ENCODE data around the gene DDX50.
"Not testable (repeated sequence)": the region's sequence is repeated elsewhere in the genome, so short reads cannot be mapped to it uniquely, and the experiment has no call there.

Gene DDX50

GRCh38 chr10:68924593-68924992 lies 23.5 kb downstream of the DDX50 start:
- DNase-seq, result no peak

- no peak for DNase-seq
Observed at GRCh38 chr10:68925489-68925888, 24.4 kb downstream of the DDX50 start.

- DNase-seq, result not testable (repeated sequence)
Observed at GRCh38 chr10:68929157-68929556, 28.0 kb downstream of the DDX50 start.

GRCh38 chr10:68929888-68930287 lies 28.8 kb downstream of the DDX50 start:
- DNase-seq, result not testable (repeated sequence)

DNA sequence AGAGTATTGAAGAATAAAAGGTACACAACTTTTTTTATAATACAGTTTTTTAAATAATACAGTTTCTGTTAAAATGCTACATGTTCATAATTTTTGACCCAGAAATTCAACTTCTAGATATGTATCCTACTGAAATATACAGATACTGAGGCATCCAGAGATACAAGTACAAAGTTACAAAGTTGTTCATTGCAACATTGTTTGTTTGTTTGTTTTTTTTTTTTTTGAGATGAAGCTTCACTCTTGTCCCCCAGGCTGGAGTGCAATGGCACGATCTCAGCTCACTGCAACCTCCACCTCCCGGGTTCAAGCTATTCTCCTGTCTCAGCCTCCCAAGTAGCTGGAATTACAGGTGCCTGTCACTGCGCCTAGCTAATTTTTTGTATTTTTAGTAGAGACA lies 31.7 kb downstream of the DDX50 start:
- not testable (repeated sequence) for DNase-seq

- DNase-seq, result no peak
Observed at GRCh38 chr10:68934994-68935393, 33.9 kb downstream of the DDX50 start.

DNA sequence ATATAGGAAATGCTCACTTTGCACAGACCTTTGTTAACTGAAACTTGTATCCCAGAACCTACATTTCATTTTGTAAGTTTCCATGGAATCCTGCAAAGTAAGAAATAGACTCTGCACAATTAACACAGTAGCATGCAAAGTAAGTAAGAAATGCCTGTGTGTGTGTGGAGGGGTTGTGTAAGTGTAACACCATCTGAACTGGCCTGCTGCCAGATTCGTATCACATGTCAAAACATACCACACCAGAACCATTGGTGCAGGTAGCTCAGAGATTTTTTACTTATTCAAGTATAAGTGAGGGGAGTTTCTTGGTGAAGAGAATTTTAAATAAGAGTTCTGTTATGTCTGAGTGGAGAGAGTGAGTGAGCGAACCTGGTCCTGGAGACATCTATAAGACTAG lies 37.0 kb downstream of the DDX50 start:
- DNase-seq, result no peak

GRCh38 chr10:68938884-68939283 lies 37.8 kb downstream of the DDX50 start:
- DNase-seq, result no peak

DNA sequence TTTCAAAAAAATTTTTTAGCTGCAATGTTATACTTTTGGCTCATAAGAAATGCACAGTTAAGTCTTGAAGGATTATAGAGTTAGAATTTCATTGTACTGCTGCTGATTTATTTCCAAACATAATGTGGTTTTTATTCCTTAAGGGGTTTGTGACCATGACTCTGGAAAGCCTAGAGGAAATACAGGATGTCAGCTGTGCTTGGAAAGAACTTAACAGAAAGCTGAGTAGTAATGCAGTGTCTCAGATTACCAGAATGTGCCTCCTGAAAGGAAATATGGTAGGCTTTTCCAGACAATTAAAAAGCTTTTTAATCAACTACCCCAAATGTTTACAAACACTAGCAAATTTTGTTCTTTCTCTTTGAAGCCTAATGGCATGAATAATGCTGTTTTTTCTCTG lies 39.8 kb downstream of the DDX50 start:
- not testable (repeated sequence) for DNase-seq

DNA sequence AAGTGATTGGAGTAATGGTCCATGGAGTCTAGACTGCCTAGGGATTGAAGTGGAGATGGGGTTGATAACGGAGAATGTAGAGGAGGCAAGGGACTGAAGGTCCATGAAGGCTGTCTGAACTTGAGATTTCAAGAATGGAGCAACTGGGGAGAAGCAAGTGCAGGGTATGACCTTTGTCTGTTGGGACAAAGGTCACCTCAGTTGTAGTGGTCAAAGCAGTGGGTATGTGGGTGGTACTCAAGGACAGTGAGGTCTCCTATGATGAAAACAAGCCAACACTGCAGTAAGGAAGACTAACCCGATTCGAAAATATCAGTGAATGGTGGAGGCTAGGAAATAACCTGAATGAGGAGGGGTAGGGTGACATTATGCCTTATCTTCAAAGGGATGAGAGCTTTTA lies 49.5 kb downstream of the DDX50 start:
- no peak for DNase-seq

- no peak for DNase-seq
Observed at GRCh38 chr10:68954904-68955303, 53.8 kb downstream of the DDX50 start.

DNA sequence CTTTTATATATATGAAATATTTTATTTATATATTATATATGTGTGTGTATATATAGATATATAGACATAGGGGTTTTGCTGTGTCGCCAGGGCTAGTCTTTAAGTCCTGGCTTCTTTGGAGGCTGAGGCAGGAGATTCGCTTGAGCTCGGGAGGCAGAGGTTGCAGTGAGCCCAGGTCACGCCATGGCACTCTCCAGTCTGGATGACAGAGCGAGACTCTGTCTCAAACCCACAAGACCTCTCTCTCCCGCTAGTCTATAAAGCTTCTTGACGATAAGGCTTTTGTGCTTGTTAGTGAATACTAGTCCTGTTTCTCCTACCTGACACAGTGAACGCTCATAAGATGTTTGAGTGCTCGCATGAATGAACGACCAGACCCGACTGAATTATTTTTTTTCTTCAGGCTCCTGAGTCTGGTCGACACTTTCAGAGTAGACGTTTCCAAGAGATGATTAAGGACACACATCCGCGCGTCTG lies 54.3 kb downstream of the DDX50 start:
- DNase-seq, result no peak

DNA sequence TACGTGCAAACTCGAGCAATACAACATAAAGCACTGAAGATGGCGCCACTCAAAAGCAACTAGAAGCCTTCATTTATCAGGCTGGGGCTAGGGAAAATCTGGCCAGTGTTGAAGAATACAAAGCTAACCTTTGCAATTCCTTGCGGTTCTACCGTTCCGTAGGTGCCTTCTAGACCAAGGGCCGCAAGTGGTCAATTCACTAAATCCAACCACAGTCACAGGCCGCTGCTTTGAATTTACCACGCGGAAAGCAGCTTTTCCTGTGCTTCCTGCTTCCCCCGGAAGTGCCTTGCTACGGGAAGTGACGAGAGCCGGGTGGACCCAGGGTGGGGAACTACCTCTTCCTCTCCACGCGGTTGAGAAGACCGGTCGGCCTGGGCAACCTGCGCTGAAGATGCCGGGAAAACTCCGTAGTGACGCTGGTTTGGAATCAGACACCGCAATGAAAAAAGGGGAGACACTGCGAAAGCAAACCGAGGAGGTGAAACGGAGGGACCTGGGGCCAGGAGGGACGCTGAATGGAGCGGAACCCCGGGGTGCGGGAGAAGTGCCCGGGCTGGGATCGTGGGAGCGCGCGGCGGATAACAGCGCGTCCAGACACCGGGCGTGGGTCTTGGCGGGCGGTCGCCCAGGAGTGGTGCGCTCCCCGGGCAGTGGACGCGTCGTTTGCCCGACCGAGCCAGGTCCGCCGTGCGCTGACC lies 54.9 kb downstream of the DDX50 start, which contains the start of gene DDX21:
TSS of gene DDX21 (plus strand) at position 339 of the 701 bp plus-strand sequence. CDS start at position 395, 56 bp downstream.
- peak; percentile 87 to 92 for DNase-seq

GRCh38 chr10:68957284-68957615 lies 56.1 kb downstream of the DDX50 start:
- no peak for DNase-seq

DNA sequence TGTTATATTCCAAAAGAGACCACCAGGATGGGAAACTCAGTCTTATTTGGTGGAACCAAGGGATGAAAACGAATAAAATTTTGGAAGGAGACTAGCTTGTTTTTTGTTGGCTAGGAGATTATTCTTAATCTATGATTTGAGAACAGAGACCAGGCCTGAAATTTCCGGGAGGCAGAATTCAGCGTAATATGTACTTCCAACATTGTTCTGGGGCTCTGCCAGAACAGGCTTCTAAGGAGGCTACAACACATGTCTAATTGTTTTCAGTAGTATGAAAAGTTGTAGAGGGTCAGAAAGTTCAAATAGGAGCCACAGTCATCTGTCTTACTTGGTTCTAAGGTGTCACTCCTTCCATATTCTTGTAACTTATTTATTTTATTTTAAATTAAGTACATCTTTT lies 56.5 kb downstream of the DDX50 start:
- DNase-seq, result no peak

DNA sequence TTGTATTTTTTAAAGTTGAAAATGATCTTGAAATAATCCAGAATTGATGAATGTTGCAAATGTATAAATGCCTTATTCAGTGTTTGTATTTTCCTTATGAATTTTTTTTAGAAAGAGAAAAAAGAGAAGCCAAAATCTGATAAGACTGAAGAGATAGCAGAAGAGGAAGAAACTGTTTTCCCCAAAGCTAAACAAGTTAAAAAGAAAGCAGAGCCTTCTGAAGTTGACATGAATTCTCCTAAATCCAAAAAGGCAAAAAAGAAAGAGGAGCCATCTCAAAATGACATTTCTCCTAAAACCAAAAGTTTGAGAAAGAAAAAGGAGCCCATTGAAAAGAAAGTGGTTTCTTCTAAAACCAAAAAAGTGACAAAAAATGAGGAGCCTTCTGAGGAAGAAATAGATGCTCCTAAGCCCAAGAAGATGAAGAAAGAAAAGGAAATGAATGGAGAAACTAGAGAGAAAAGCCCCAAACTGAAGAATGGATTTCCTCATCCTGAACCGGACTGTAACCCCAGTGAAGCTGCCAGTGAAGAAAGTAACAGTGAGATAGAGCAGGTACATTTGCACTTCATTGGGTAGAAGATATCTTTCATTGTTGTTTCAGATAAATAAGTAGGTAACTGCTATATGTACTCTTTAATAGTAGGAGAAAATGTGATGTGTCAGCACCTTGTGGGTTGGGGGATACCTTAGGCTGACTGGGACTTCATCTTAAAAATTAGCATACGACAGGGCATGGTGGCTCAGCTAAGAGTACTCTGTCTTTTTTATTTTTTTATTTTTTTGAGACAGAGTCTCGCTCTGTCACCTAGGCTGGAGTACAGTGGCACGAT lies 58.8 kb downstream of the DDX50 start:
- no peak for DNase-seq

GRCh38 chr10:68963151-68963550 lies 62.0 kb downstream of the DDX50 start:
- no peak for DNase-seq

DNA sequence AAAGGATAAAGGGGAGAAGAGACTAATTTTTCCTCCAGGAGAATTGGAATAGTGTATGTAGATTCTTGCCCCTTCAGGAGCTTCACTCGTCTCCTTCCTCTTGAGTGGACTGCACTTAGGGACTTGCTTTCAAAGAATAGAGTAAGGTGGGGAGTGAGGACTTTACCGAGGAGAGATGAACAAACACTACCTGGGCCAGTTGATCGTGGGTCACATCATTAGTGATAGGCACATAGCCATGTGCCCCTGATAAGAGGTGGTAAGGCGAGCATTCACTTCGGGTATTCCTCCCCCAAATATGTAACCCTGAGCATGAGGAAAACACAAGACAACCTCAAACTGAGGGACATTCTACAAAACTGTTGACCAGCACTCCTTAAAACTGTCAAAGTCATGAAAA lies 72.9 kb downstream of the DDX50 start:
- DNase-seq, result no peak

- DNase-seq, result not testable (repeated sequence)
Observed at GRCh38 chr10:68975936-68976473, 74.9 kb downstream of the DDX50 start.

DNA sequence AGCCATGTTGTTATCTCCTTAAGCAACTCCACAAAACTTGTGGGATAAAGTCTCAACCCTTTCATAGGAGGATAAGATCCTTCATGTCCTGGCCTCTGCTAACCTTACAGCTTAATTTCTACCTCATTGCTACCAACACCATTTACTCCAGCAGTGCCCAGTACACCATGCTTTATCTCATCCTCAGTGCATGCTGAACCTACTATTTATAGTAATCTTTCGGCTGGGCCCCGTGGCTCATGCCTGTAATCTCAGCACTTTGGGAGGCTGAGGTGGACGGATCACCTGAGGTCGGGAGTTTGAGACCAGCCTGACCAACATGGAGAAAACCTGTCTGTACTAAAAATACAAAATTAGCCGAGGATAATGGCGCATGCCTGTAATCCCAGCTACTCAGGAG lies 78.6 kb downstream of the DDX50 start:
- not testable (repeated sequence) for DNase-seq

- DNase-seq, result no peak
Observed at GRCh38 chr10:68981074-68981473, 80.0 kb downstream of the DDX50 start.

DNA sequence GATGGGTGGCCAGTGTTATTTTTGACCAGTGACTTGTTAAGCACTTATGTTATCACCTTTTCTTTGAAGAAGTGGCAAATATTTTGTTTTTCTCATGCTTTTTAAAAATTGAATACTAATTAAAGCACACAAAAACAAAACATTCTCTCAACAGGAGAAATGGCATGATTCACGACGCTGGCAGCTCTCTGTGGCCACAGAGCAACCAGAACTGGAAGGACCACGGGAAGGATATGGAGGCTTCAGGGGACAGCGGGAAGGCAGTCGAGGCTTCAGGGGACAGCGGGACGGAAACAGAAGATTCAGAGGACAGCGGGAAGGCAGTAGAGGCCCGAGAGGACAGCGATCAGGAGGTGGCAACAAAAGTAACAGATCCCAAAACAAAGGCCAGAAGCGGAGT lies 81.3 kb downstream of the DDX50 start:
- DNase-seq, result no peak

GRCh38 chr10:68987611-68988010 lies 86.5 kb downstream of the DDX50 start:
- no peak for DNase-seq

All from activated CD4-positive, alpha-beta T cell treated with anti-CD3 and anti-CD28 coated beads for 4 hours (primary cell).